Testis (tissue), 3 donors: ENCODE data around the gene INTS11. TPM values are rescaled to one million over a fixed set of nuclear protein-coding genes. Genes with fewer than 3 reads are reported as not detected.
A peak's percentile ranks its signal among the peaks of the same experiment; 100 is the strongest.

Experiments used
- DNase-seq: peaks from one replicate; pipeline ENCODE4 v3.0.0-alpha.2; 2019
- H3K27ac ChIP-seq, 2 donors: fragments of 200-600 bp; sonication (generic); one replicate each; pipeline ENCODE4 v1.5.1; 2019
- H3K27me3 ChIP-seq: fragments of 200-600 bp; sonication (generic); one replicate; pipeline ENCODE4 v1.5.1; 2019
- H3K36me3 ChIP-seq: fragments of 200-600 bp; sonication (generic); one replicate; pipeline ENCODE4 v1.5.1; 2017; ENCODE audit warnings: low read depth; ENCODE audit errors: missing control alignments
- H3K4me1 ChIP-seq: fragments of 200-600 bp; sonication (generic); one replicate; pipeline ENCODE4 v1.5.1; 2019
- H3K4me3 ChIP-seq, 2 donors: fragments of 200-600 bp; sonication (generic); one replicate each; pipeline ENCODE4 v1.5.1; 2017 to 2019
- H3K9me3 ChIP-seq: fragments of 200-600 bp; sonication (generic); one replicate; pipeline ENCODE4 v1.5.1; 2017
- CTCF ChIP-seq, 3 experiments: fragments of 450-650 bp in 2 of 3; fragments of 200-600 bp in 1 of 3; sonication (generic) in 1 of 3; IDR thresholded peaks; one replicate each; pipeline ENCODE4 v1.5.1; 2016 to 2019; ENCODE audit warnings: antibody characterized with exemption in 3 of 3, mild to moderate bottlenecking in 2 of 3, moderate library complexity in 1 of 3
- POLR2A ChIP-seq: fragments of 450-650 bp; IDR thresholded peaks from one replicate; pipeline ENCODE4 v1.6.1; 2017; ENCODE audit warnings: antibody characterized with exemption, mild to moderate bottlenecking, moderate library complexity
- WGBS, 2 donors: methylation state at CpG; one replicate each; pipeline ENCODE4 v1.1.5; 2018; 5-methylcytosine and 5-hydroxymethylcytosine counted together
- intact Hi-C: fragments of 100-400 bp; cut with DNase I; formaldehyde crosslinking; loops from one replicate; pipeline ENCODE4 v1.15.1; 2023; ENCODE audit warnings: low total_unique reads
- polyA plus RNA-seq: library from polyadenylated mRNA; stranded (reverse); fragments of 350-450 nt; fragmentation: Illumina TruSeq; extraction: RNeasy Lipid Tissue Mini Kit (QIAGEN cat#74804); gene quantifications from one replicate; pipeline ENCODE4 v1.2.3, GENCODE V29; 2014; ENCODE audit warnings: low read depth, low replicate concordance; ENCODE audit not compliant: insufficient read depth
- total RNA-seq, 2 donors: library from RNA; depleted of rRNA; stranded (reverse); fragments of >200 nt; gene quantifications; one replicate each; pipeline ENCODE4 v1.2.3, GENCODE V29; 2016

INTS11 gene
- total and polyA plus RNA-seq, 3 donors from 2014 or later = 213 to 232 (median 220) TPM

- no peaks in the 10 kb centered on the region for H3K36me3 ChIP-seq
- intact Hi-C loops = no loop called here
- 93 to 95% methylated on average over 5 to 27 of the region's 31 CpGs for WGBS, 2 donors
These were observed 26.5 kb downstream of the INTS11 start for GRCh38 chr1:1297802-1298424.

GRCh38 chr1:1296070-1297061 is 28.1 kb downstream of the INTS11 start:
- Histone ChIP-seq H3K4me1 (peaks cover 2% of the 10 kb centered on the region), H3K9me3 (no peaks in the 10 kb centered on the region), H3K4me3 (no peak overlapping the region), H3K27ac (no peak overlapping the region), H3K36me3 (no peaks in the 10 kb centered on the region), H3K27me3 (no peaks in the 10 kb centered on the region)
- 88 to 92% methylated on average over 11 to 62 of the region's 62 CpGs for WGBS, 2 donors
- no peak for TF ChIP-seq POLR2A
- TF ChIP-seq CTCF (IDR thresholded peaks at IDR 0.05) = no peak
- no peak for DNase-seq
- intact Hi-C loops = no loop called here

More at GRCh38 chr1:1297802-1298424, 26.5 kb downstream of the INTS11 start:
- Histone ChIP-seq H3K4me1 (no peaks in the 10 kb centered on the region), H3K9me3 (no peaks in the 10 kb centered on the region), H3K27ac (no peak overlapping the region), H3K4me3 (no peak overlapping the region), H3K27me3 (no peaks in the 10 kb centered on the region)
- TF ChIP-seq POLR2A = no peak
- DNase-seq = no peak

GRCh38 chr1:1295154-1295923 is 29.1 kb downstream of the INTS11 start:
- no peaks in the 10 kb centered on the region for H3K27me3 ChIP-seq
- 80 to 92% methylated on average over 2 to 35 of the region's 35 CpGs for WGBS, 2 donors
- peaks cover 11% of the 10 kb centered on the region for H3K4me1 ChIP-seq
- intact Hi-C loops = no loop called here
- H3K9me3 ChIP-seq = no peaks in the 10 kb centered on the region
- no peak for DNase-seq
- no peaks in the 10 kb centered on the region for H3K36me3 ChIP-seq
- H3K4me3 ChIP-seq = no peak overlapping the region
- H3K27ac ChIP-seq = no peak overlapping the region
- TF ChIP-seq POLR2A = no peak
- TF ChIP-seq CTCF (IDR thresholded peaks at IDR 0.05) = no peak

GRCh38 chr1:1294250-1294890 is 30.1 kb downstream of the INTS11 start:
- no peak for TF ChIP-seq POLR2A
- TF ChIP-seq CTCF (IDR thresholded peaks at IDR 0.05) = no peak
- intact Hi-C loops = no loop called here
- peak overlapping the region; percentile 24 to 38 for H3K4me3 ChIP-seq
- WGBS, 2 donors = 65 to 87% methylated on average over 21 to 46 of the region's 58 CpGs
- no peak overlapping the region for H3K27ac ChIP-seq
- H3K4me1 ChIP-seq = peaks cover 11% of the 10 kb centered on the region
- no peak for DNase-seq
- no peaks in the 10 kb centered on the region for H3K27me3 ChIP-seq
- H3K36me3 ChIP-seq = no peaks in the 10 kb centered on the region
- no peaks in the 10 kb centered on the region for H3K9me3 ChIP-seq
